ENCODE results near the gene KRTAP1-4.
"Not testable (repeated sequence)": the region's sequence is repeated elsewhere in the genome, so short reads cannot be mapped to it uniquely, and the experiment has no call there.

The KRTAP1-4 gene

GRCh38 chr17:41060052-41060604 is 30.1 kb upstream of the KRTAP1-4 start, which contains the start of gene KRTAP2-3:
Gene KRTAP2-3 (minus strand): TSS chr17:41060114. CDS start chr17:41060050, 64 bp downstream.
- H3K27ac ChIP-seq: peak within 1 kb of the TSS in 1 of 2 donors; percentile 57
- no peak within 1 kb of the TSS for H3K4me3 ChIP-seq
- no peaks in the 10 kb centered on the region for H3K27me3 ChIP-seq
- TF ChIP-seq CTCF (IDR thresholded peaks at IDR 0.05): no peak
- peaks cover 0 to 34% (median 11%) of the 10 kb centered on the region in 4 donors for H3K4me1 ChIP-seq
- no peaks in the 10 kb centered on the region for H3K36me3 ChIP-seq
- H3K9me3 ChIP-seq: no peaks in the 10 kb centered on the region
- intact Hi-C loops (cut with DNase I; ENCODE audit: low total_unique reads): no loop called here
- DNase-seq: no peak

- H3K4me3 ChIP-seq; intact Hi-C loops (cut with DNase I; ENCODE audit: low total_unique reads); H3K9me3 ChIP-seq; H3K27me3 ChIP-seq; H3K36me3 ChIP-seq; DNase-seq; H3K27ac ChIP-seq: not testable (repeated sequence)
- peaks cover 0 to 34% (median 11%) of the 10 kb centered on the region in 4 donors for H3K4me1 ChIP-seq
Observed at GRCh38 chr17:41059276-41060051, 29.5 kb upstream of the KRTAP1-4 start.

GRCh38 chr17:41058741-41059140 is 28.7 kb upstream of the KRTAP1-4 start:
- H3K27ac ChIP-seq: no peak overlapping the region
- H3K9me3 ChIP-seq: no peaks in the 10 kb centered on the region
- intact Hi-C loops (cut with DNase I; ENCODE audit: low total_unique reads): no loop called here
- no peaks in the 10 kb centered on the region for H3K27me3 ChIP-seq
- no peak for TF ChIP-seq CTCF (IDR thresholded peaks at IDR 0.05)
- DNase-seq: no peak
- H3K36me3 ChIP-seq: no peaks in the 10 kb centered on the region
- H3K4me1 ChIP-seq: peaks cover 0 to 34% (median 11%) of the 10 kb centered on the region in 4 donors
- H3K4me3 ChIP-seq: no peak overlapping the region

- no peak for TF ChIP-seq CTCF (IDR thresholded peaks at IDR 0.05)
- intact Hi-C loops (cut with DNase I; ENCODE audit: low total_unique reads): no loop called here
- no peak for DNase-seq
- Histone ChIP-seq H3K36me3 (no peaks in the 10 kb centered on the region), H3K4me3 (no peak overlapping the region), H3K27me3 (no peaks in the 10 kb centered on the region), H3K4me1 (peaks cover 0 to 25% (median 11%) of the 10 kb centered on the region in 4 donors), H3K27ac (no peak overlapping the region), H3K9me3 (no peaks in the 10 kb centered on the region)
Observed at GRCh38 chr17:41057547-41057946, 27.6 kb upstream of the KRTAP1-4 start.

GRCh38 chr17:41055130-41055529 is 25.1 kb upstream of the KRTAP1-4 start, which contains the start of gene KRTAP2-2:
Gene KRTAP2-2 (minus strand): TSS chr17:41055230. CDS start chr17:41055211, 19 bp downstream.
- H3K4me3 ChIP-seq; intact Hi-C loops (cut with DNase I; ENCODE audit: low total_unique reads); DNase-seq; H3K27me3 ChIP-seq; H3K27ac ChIP-seq; H3K4me1 ChIP-seq; H3K36me3 ChIP-seq; H3K9me3 ChIP-seq: not testable (repeated sequence)

- H3K4me1 ChIP-seq; H3K4me3 ChIP-seq; intact Hi-C loops (cut with DNase I; ENCODE audit: low total_unique reads); H3K9me3 ChIP-seq; H3K27ac ChIP-seq; H3K27me3 ChIP-seq; DNase-seq; H3K36me3 ChIP-seq: not testable (repeated sequence)
Observed at GRCh38 chr17:41054556-41054955, 24.6 kb upstream of the KRTAP1-4 start.

GRCh38 chr17:41054025-41054424 is 24.0 kb upstream of the KRTAP1-4 start:
- DNase-seq: no peak
- Histone ChIP-seq H3K4me3 (no peak overlapping the region), H3K27ac (no peak overlapping the region), H3K4me1 (no peaks in the 10 kb centered on the region), H3K27me3 (no peaks in the 10 kb centered on the region), H3K36me3 (no peaks in the 10 kb centered on the region), H3K9me3 (no peaks in the 10 kb centered on the region)
- TF ChIP-seq CTCF (IDR thresholded peaks at IDR 0.05): no peak
- intact Hi-C loops (cut with DNase I; ENCODE audit: low total_unique reads): no loop called here

All from tibial artery (tissue), 4 donors.